Ovary (tissue), 9 donors: Measurements from ENCODE around the gene GRM8. TPM values are rescaled to one million over a fixed set of nuclear protein-coding genes. Genes with fewer than 3 reads are reported as not detected.

Source experiments
- DNase-seq, 5 donors: peaks; one replicate each; pipeline ENCODE4 v3.0.0-alpha.2; 2019 to 2020
- H3K27ac ChIP-seq, 2 donors: fragments of 200-600 bp; one replicate each; pipeline versions ENCODE4 v1.5.1 to v1.8.0; 2019 to 2022
- H3K27me3 ChIP-seq: fragments of 200-600 bp; one replicate; pipeline ENCODE4 v1.8.0; 2022
- H3K36me3 ChIP-seq: fragments of 200-600 bp; sonication (generic); one replicate; pipeline ENCODE4 v1.5.1; 2019
- H3K4me1 ChIP-seq: one replicate; pipeline ENCODE4 v1.8.1; 2013; ENCODE audit warnings: mild to moderate bottlenecking, moderate library complexity; ENCODE audit not compliant: insufficient read depth
- H3K4me3 ChIP-seq: fragments of 200-600 bp; sonication (generic); one replicate; pipeline ENCODE4 v1.5.1; 2017
- H3K9me3 ChIP-seq, 2 donors: fragments of 200-600 bp in 1 of 2; sonication (generic) in 1 of 2; one replicate each; pipeline versions ENCODE4 v1.5.1 to v1.8.1; 2013 to 2019; ENCODE audit warnings: mild to moderate bottlenecking in 1 of 2, moderate library complexity in 1 of 2
- CTCF ChIP-seq, 3 donors: fragments of 450-650 bp in 2 of 3; fragments of 200-600 bp in 1 of 3; IDR thresholded peaks; one replicate each; pipeline versions ENCODE4 v1.5.1 to v1.8.0; 2016 to 2022; ENCODE audit warnings: antibody characterized with exemption in 3 of 3, mild to moderate bottlenecking in 1 of 3
- EP300 ChIP-seq: sonication (generic); formaldehyde crosslinking; IDR thresholded peaks from one replicate; pipeline ENCODE4 v1.6.1; 2017; ENCODE audit warnings: antibody characterized with exemption
- POLR2A ChIP-seq: fragments of 450-650 bp; IDR thresholded peaks from one replicate; pipeline ENCODE4 v1.6.1; 2017; ENCODE audit warnings: antibody characterized with exemption, mild to moderate bottlenecking, moderate library complexity
- WGBS, 3 donors: extraction: QIAGEN DNeasy Blood & Tissue Kit in 1 of 3; methylation state at CpG; one replicate each; pipeline versions ENCODE4 v1.1.5 to v1.1.7; 2013 to 2017; 5-methylcytosine and 5-hydroxymethylcytosine counted together
- intact Hi-C, 4 donors: fragments of 100-400 bp; cut with DNase I; formaldehyde crosslinking; loops; one replicate each; pipeline versions ENCODE4 v1.11.0 to v1.15.1; 2022 to 2023
- polyA plus RNA-seq, 2 donors: library from polyadenylated mRNA; stranded (reverse); fragments of 200-250 nt in 1 of 2; fragments of 350-450 nt in 1 of 2; fragmentation: Illumina TruSeq in 1 of 2; extraction: RNeasy Lipid Tissue Mini Kit (QIAGEN cat#74804) in 1 of 2; gene quantifications; one replicate each; pipeline ENCODE4 v1.2.3, GENCODE V29; 2013 to 2014
- total RNA-seq, 7 donors: library from RNA; depleted of rRNA in 2 of 7; stranded (reverse); fragments of >200 nt in 2 of 7; fragmentation: NEBNext Ultra II Directional in 3 of 7; extraction: Animal tissue kit (Norgen Biotek cat#: 25700) in 3 of 7; gene quantifications; one replicate each; pipeline versions ENCODE4 v1.1.0 to v1.2.4, GENCODE V29; 2016 to 2023
- donor health status: DM: no; HTN: no; CAD: no; lungs with moderate emphysema.
- donor health status: DM: no; HTN: no; CAD: no.
- donor health status: Bipolar disorder and iron deficiency.
- donor health status: DM: yes; HTN: yes; CAD: no.
- donor health status: DM: no; HTN: no; CAD: no.
- donor health status: DM: yes; HTN: yes; CAD: no.

Gene GRM8
- total and polyA plus RNA-seq, 9 donors: 0.38 to 4.0 (median 1.0) TPM; not detected in 1

GRCh38 chr7:126668367-126668752 lies 584.4 kb downstream of the GRM8 start:
- Histone ChIP-seq H3K4me3 (no peak overlapping the region), H3K36me3 (no peaks in the 10 kb centered on the region), H3K27me3 (no peaks in the 10 kb centered on the region), H3K4me1 (no peaks in the 10 kb centered on the region), H3K9me3 (no peaks in the 10 kb centered on the region), H3K27ac (no peak overlapping the region)
- intact Hi-C loops: no loop called here
- TF ChIP-seq EP300 (no peak), POLR2A (no peak), CTCF (IDR thresholded peaks at IDR 0.05) (no peak)
- 92 to 96% (median 93%) methylated on average over 5 of the region's 5 CpGs for WGBS, 3 donors
- no peak for DNase-seq

GRCh38 chr7:126667742-126668366 lies 584.9 kb downstream of the GRM8 start:
- intact Hi-C loops: no loop called here
- DNase-seq: no peak
- Histone ChIP-seq H3K36me3 (no peaks in the 10 kb centered on the region), H3K4me1 (no peaks in the 10 kb centered on the region), H3K9me3 (no peaks in the 10 kb centered on the region), H3K4me3 (no peak overlapping the region), H3K27me3 (no peaks in the 10 kb centered on the region), H3K27ac (no peak overlapping the region)
- TF ChIP-seq POLR2A: no peak
- TF ChIP-seq EP300: no peak
- no peak for TF ChIP-seq CTCF (IDR thresholded peaks at IDR 0.05)
- 85 to 89% (median 89%) methylated on average over 14 of the region's 14 CpGs for WGBS, 3 donors

- Histone ChIP-seq H3K4me1 (no peaks in the 10 kb centered on the region), H3K27ac (no peak overlapping the region), H3K27me3 (no peaks in the 10 kb centered on the region), H3K9me3 (no peaks in the 10 kb centered on the region), H3K4me3 (no peak overlapping the region), H3K36me3 (no peaks in the 10 kb centered on the region)
- TF ChIP-seq EP300: no peak
- no peak for TF ChIP-seq CTCF (IDR thresholded peaks at IDR 0.05)
- no peak for TF ChIP-seq POLR2A
- intact Hi-C loops: no loop called here
- 64 to 76% (median 65%) methylated on average over 4 of the region's 4 CpGs for WGBS, 3 donors
- no peak for DNase-seq
These were observed 589.9 kb downstream of the GRM8 start for GRCh38 chr7:126662856-126663255.

- H3K4me3 ChIP-seq: no peak overlapping the region
- no peaks in the 10 kb centered on the region for H3K9me3 ChIP-seq
- H3K27me3 ChIP-seq: no peaks in the 10 kb centered on the region
- no peak overlapping the region for H3K27ac ChIP-seq
- 74 to 81% (median 80%) methylated on average over 3 of the region's 3 CpGs for WGBS, 3 donors
- H3K4me1 ChIP-seq: no peaks in the 10 kb centered on the region
- intact Hi-C loops: no loop called here
- no peak for TF ChIP-seq CTCF (IDR thresholded peaks at IDR 0.05)
- TF ChIP-seq POLR2A: no peak
- no peak for TF ChIP-seq EP300
- DNase-seq: no peak
- no peaks in the 10 kb centered on the region for H3K36me3 ChIP-seq
These were observed 593.6 kb downstream of the GRM8 start for GRCh38 chr7:126659124-126659523.
